HCT116 (cell line): Measurements from ENCODE around the gene ARHGDIG. TPM values are rescaled to one million over a fixed set of nuclear protein-coding genes. Genes with fewer than 3 reads are reported as not detected.

Source experiments
- ATAC-seq: fragments of 200-7000 bp; cut with Tn5 transposase; 2 replicates; pipeline ENCODE4 v1.9.1; 2020; ENCODE audit warnings: mild to moderate bottlenecking, moderate library complexity
- BruUV-seq: library from RNA; stranded (reverse); fragments of 400-500 nt; replicated peaks from 2 replicates; lab custom pipeline; 2021; lab: Mats Ljungman, UMichigan
- CTCF ChIA-PET: fragments of 300-600 bp; sonication (Branson Sonifier 250); formaldehyde crosslinking; loops from one replicate; lab custom pipeline; 2021; ENCODE audit warnings: antibody characterized with exemption; lab: Charles Lee
- POLR2A ChIA-PET: fragments of 300-600, 350-600 bp; sonication (Branson Sonifier 250); formaldehyde crosslinking; loops from one replicate; lab custom pipeline; 2021; ENCODE audit warnings: antibody characterized with exemption; lab: Charles Lee
- RAD21 ChIA-PET, 2 experiments: fragments of 300-600 bp; sonication (Branson Sonifier 250); formaldehyde crosslinking; loops; one replicate each; lab custom pipeline; 2023; ENCODE audit warnings: low total read pairs in 2 of 2; ENCODE audit not compliant: uncharacterized antibody in 2 of 2, unreplicated experiment in 2 of 2, low non-redundant PET in 1 of 2; lab: Charles Lee
- DNase-seq: peaks from one replicate; pipeline ENCODE4 v3.0.0-alpha.2; 2010; ENCODE audit warnings: low read depth, low spot score
- H2AFZ ChIP-seq: fragments of 200-600 bp; shearing (Covaris generic), sonication (generic); 2 replicates; pipeline ENCODE4 v1.6.1; 2017; ENCODE audit warnings: low read depth, mixed run types, mixed read lengths, antibody characterized with exemption, low read length; ENCODE audit not compliant: poor library complexity, severe bottlenecking
- H3K27ac ChIP-seq: 2 replicates; pipeline ENCODE4 v1.5.1; 2012; ENCODE audit warnings: low read depth, low read length
- H3K27me3 ChIP-seq: fragments of 200-600 bp; sonication (generic); 2 replicates; pipeline ENCODE4 v1.6.1; 2016; ENCODE audit warnings: mixed run types, low read length, mixed read lengths; ENCODE audit not compliant: insufficient read depth
- H3K36me3 ChIP-seq, 2 experiments: fragments of 200-500 bp in 1 of 2; fragments of 200-600 bp in 1 of 2; sonication (Bioruptor generic) in 1 of 2; sonication (generic) in 1 of 2; 2 replicates each; pipeline versions ENCODE4 v1.5.1 to v1.6.1; 2014 to 2016; ENCODE audit warnings: low read length in 2 of 2, inconsistent platforms in 1 of 2, mixed read lengths in 1 of 2, mixed run types in 1 of 2; ENCODE audit not compliant: insufficient read depth in 2 of 2, control insufficient read depth in 1 of 2
- H3K4me1 ChIP-seq, 2 experiments: fragments of 200-600 bp in 1 of 2; sonication (generic) in 1 of 2; 2 replicates each; pipeline versions ENCODE4 v1.5.1 to v1.6.1; 2012 to 2017; ENCODE audit warnings: low read length in 2 of 2, inconsistent platforms in 1 of 2, mild to moderate bottlenecking in 1 of 2, mixed read lengths in 1 of 2, mixed run types in 1 of 2, moderate library complexity in 1 of 2; ENCODE audit not compliant: insufficient read depth in 2 of 2, control insufficient read depth in 1 of 2
- H3K4me2 ChIP-seq: fragments of 200-600 bp; sonication (generic); 2 replicates; pipeline ENCODE4 v1.6.1; 2017; ENCODE audit warnings: mixed run types, low read length, mixed read lengths
- H3K4me3 ChIP-seq, 2 experiments: fragments of 200-600 bp in 1 of 2; sonication (generic) in 1 of 2; replicated peaks in 1 of 2; 2 replicates each; pipeline ENCODE4 v1.5.1; 2011 to 2016; ENCODE audit warnings: low read length in 2 of 2, control low read depth in 1 of 2, low read depth in 1 of 2, mild to moderate bottlenecking in 1 of 2, mixed read lengths in 1 of 2, mixed run types in 1 of 2
- H3K79me2 ChIP-seq: fragments of 200-600 bp; sonication (generic); 2 replicates; pipeline ENCODE4 v1.6.1; 2017; ENCODE audit warnings: mild to moderate bottlenecking, mixed run types, low read length, moderate library complexity, mixed read lengths; ENCODE audit not compliant: insufficient read depth
- H3K9ac ChIP-seq: fragments of 200-600 bp; sonication (generic); 2 replicates; pipeline ENCODE4 v1.6.1; 2016; ENCODE audit warnings: low read length, mixed read lengths
- H3K9me2 ChIP-seq: fragments of 200-600 bp; sonication (generic), shearing (Covaris generic); 2 replicates; pipeline ENCODE4 v1.6.1; 2017; ENCODE audit warnings: mixed run types, mild to moderate bottlenecking, moderate library complexity; ENCODE audit not compliant: insufficient read depth
- H3K9me3 ChIP-seq, 2 experiments: fragments of 200-500 bp in 1 of 2; fragments of 200-600 bp in 1 of 2; sonication (Bioruptor generic) in 1 of 2; sonication (generic) in 1 of 2; 2 replicates each; pipeline ENCODE4 v1.6.1; 2014 to 2017; ENCODE audit warnings: low read length in 2 of 2, mixed read lengths in 2 of 2, inconsistent platforms in 1 of 2, low read depth in 1 of 2, mild to moderate bottlenecking in 1 of 2, mixed run types in 1 of 2, moderate library complexity in 1 of 2; ENCODE audit not compliant: control insufficient read depth in 1 of 2, insufficient read depth in 1 of 2
- H4K20me1 ChIP-seq: fragments of 200-600 bp; sonication (generic), shearing (Covaris generic); 2 replicates; pipeline ENCODE4 v1.6.1; 2017; ENCODE audit warnings: mixed run types, mild to moderate bottlenecking, moderate library complexity; ENCODE audit not compliant: insufficient read depth
- CEBPB ChIP-seq: IDR thresholded peaks from 2 replicates; pipeline ENCODE4 v1.6.1; 2012; ENCODE audit warnings: low read depth
- ELF1 ChIP-seq: IDR thresholded peaks from 2 replicates; pipeline ENCODE4 v1.6.1; 2012; ENCODE audit warnings: low read depth, borderline replicate concordance
- EZH2phosphoT487 ChIP-seq: fragments of 200-600 bp; IDR thresholded peaks from 2 replicates; pipeline ENCODE4 v1.6.1; 2018; ENCODE audit warnings: antibody characterized with exemption, borderline replicate concordance
- FOSL1 ChIP-seq: IDR thresholded peaks from 2 replicates; pipeline ENCODE4 v1.6.1; 2012; ENCODE audit warnings: low read depth
- POLR2A ChIP-seq: IDR thresholded peaks from 2 replicates; pipeline ENCODE4 v1.7.0; 2011; ENCODE audit warnings: borderline replicate concordance; ENCODE audit not compliant: insufficient read depth, insufficient read length; ENCODE audit errors: extremely low read depth
- POLR2AphosphoS5 ChIP-seq: IDR thresholded peaks from 2 replicates; pipeline ENCODE4 v1.6.1; 2011; ENCODE audit warnings: mild to moderate bottlenecking, low read depth, low read length, moderate library complexity
- RAD21 ChIP-seq: IDR thresholded peaks from 2 replicates; pipeline ENCODE4 v1.6.1; 2012; ENCODE audit warnings: low read depth, mild to moderate bottlenecking
- SIN3A ChIP-seq: IDR thresholded peaks from 2 replicates; pipeline ENCODE4 v1.6.1; 2012; ENCODE audit warnings: low read depth
- SP1 ChIP-seq: IDR thresholded peaks from 2 replicates; pipeline ENCODE4 v1.6.1; 2012; ENCODE audit warnings: low read depth
- SRF ChIP-seq: IDR thresholded peaks from 2 replicates; pipeline ENCODE4 v1.6.1; 2012; ENCODE audit warnings: low read depth
- intact Hi-C: fragments of 100-400 bp; cut with micrococcal nuclease; formaldehyde crosslinking; loops from 2 replicates; pipeline ENCODE4 v1.10.0; 2022
- total RNA-seq: library from RNA; stranded (reverse); gene quantifications from one replicate; pipeline ENCODE4 v1.2.1, GENCODE V29; 2021; ENCODE audit not compliant: unreplicated experiment
- TF ChIP-seq, protein P1 (sequence below): IDR thresholded peaks from 2 replicates; pipeline ENCODE4 v1.6.1; 2012; ENCODE audit warnings: low read depth

The ARHGDIG gene
- total RNA-seq, 1 experiment from 2014 or later, result not detected

DNA sequence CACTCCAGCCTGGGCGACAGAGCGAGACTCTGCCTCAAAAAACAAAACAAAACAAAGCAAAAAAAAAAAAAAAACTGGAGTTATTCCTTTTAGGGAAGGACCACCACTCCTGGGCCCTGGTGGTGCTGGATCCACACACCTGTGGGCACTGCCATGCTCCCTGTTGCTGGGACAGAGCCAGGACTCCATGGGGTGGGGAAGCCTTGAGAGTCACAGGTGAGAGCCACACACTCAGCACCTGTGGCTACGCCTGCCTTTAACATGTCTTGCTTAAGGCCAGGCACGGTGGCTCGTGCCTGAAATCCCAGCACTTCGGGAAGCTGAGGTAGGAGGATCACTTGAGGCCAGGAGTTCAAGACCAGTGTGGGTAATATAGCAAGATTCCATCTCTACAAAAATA lies 20.8 kb downstream of the ARHGDIG start:
- Histone ChIP-seq H2AFZ (no peak overlapping the region), H3K36me3 (no peaks in the 10 kb centered on the region; a peak in 1 of 4 replicates), H4K20me1 (no peaks in the 10 kb centered on the region), H3K4me3 (no peak overlapping the region)
- CTCF ChIA-PET, result no interaction called here
- intact Hi-C loops, result no loop called here
- TF ChIP-seq CEBPB (no peak), SRF (no peak), POLR2A (no peak), RAD21 (no peak), EZH2phosphoT487 (no peak), FOSL1 (no peak), POLR2AphosphoS5 (no peak), SP1 (no peak), ELF1 (no peak), SIN3A (no peak)
- TF ChIP-seq, protein P1, sequence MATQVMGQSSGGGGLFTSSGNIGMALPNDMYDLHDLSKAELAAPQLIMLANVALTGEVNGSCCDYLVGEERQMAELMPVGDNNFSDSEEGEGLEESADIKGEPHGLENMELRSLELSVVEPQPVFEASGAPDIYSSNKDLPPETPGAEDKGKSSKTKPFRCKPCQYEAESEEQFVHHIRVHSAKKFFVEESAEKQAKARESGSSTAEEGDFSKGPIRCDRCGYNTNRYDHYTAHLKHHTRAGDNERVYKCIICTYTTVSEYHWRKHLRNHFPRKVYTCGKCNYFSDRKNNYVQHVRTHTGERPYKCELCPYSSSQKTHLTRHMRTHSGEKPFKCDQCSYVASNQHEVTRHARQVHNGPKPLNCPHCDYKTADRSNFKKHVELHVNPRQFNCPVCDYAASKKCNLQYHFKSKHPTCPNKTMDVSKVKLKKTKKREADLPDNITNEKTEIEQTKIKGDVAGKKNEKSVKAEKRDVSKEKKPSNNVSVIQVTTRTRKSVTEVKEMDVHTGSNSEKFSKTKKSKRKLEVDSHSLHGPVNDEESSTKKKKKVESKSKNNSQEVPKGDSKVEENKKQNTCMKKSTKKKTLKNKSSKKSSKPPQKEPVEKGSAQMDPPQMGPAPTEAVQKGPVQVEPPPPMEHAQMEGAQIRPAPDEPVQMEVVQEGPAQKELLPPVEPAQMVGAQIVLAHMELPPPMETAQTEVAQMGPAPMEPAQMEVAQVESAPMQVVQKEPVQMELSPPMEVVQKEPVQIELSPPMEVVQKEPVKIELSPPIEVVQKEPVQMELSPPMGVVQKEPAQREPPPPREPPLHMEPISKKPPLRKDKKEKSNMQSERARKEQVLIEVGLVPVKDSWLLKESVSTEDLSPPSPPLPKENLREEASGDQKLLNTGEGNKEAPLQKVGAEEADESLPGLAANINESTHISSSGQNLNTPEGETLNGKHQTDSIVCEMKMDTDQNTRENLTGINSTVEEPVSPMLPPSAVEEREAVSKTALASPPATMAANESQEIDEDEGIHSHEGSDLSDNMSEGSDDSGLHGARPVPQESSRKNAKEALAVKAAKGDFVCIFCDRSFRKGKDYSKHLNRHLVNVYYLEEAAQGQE, result no peak
- TF ChIP-seq, all 23 proteins: peak for 0
- H3K27ac ChIP-seq, result no peak overlapping the region
- BruUV-seq, result no TSS peak
- ChIA-PET POLR2A (no interaction called here), RAD21 (no interaction called here)
- no peaks in the 10 kb centered on the region for H3K9me3 ChIP-seq
- no peaks in the 10 kb centered on the region for H3K9me2 ChIP-seq
- DNase-seq (no peak), ATAC-seq (no peak)
- H3K9ac ChIP-seq, result no peak overlapping the region
- H3K4me2 ChIP-seq, result no peak overlapping the region
- no peaks in the 10 kb centered on the region for H3K4me1 ChIP-seq
- H3K27me3 ChIP-seq, result no peaks in the 10 kb centered on the region
- H3K79me2 ChIP-seq, result no peaks in the 10 kb centered on the region
